Smooth muscle cell of the brain vasculature (primary cell): ENCODE data around the gene MLLT3.
A peak's percentile ranks its signal among the peaks of the same experiment; 100 is the strongest.

ENCODE experiments used
- DNase-seq: peaks from one replicate; pipeline ENCODE4 v3.0.0-alpha.2; 2012; ENCODE audit warnings: low read depth, low spot score

The MLLT3 gene

GRCh38 chr9:20382460-20383071 is 239.7 kb downstream of the MLLT3 start:
- no peak for DNase-seq

DNA sequence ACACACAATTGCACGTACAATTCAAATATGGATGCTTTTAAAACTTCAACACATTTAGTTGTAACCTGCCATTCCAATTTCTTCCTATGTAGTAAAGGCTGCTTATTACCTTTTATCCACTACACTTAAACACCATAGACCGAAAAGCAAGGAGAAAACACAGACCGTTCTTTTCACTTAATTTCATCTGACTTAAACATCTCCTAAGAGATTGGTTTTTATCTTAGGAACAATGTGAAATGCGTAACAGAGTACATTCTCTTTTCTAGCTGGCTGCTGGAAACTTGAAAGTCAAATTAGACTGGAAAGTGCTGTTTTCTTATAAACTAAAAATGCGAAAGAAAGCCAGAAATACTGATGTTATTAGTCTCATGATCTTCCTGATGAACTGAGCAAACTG is 241.8 kb downstream of the MLLT3 start:
- DNase-seq = no peak

DNA sequence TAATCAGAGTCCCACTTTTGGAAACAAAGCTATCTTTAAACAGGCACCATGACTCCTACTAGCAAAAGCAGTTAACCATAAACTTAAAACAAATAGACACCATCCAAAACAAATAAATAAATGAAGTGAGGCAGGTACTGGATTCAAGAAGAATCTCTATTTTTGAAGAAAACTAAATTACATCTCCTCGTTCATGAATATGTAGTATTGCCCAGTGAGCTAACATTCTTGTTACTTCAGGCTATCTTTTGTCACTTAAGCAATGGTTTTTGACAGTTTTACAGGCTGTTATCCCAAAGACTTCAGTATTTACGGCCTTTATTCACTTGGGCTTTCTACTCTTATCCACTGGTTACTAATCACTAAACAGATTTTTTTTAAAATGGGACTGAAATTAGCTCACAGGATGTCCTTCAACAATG is 242.5 kb downstream of the MLLT3 start:
- DNase-seq = no peak

GRCh38 chr9:20378851-20379250 is 243.4 kb downstream of the MLLT3 start:
- DNase-seq = no peak

DNA sequence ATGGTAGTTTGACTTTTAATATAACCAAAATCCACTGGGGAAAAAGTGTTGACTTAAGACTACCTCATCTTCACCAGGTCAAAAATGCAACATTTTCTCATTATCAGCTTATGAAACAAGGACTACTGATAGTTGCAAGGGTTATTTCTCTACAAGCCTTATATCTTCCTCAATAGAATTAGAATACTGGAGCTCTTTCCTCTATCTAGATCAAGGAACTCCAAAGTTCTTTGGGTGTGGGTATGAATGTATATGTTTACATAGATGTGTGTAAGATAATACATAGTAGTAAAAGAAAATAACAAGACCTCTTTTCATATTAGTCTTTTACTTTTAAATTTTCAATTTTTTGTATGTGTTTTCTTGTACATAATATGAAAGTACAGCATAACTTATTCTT is 244.5 kb downstream of the MLLT3 start:
- DNase-seq = no peak

- no peak for DNase-seq
Observed at GRCh38 chr9:20376731-20377375, 245.4 kb downstream of the MLLT3 start.

- DNase-seq = no peak
Observed at GRCh38 chr9:20376042-20376441, 246.3 kb downstream of the MLLT3 start.

DNA sequence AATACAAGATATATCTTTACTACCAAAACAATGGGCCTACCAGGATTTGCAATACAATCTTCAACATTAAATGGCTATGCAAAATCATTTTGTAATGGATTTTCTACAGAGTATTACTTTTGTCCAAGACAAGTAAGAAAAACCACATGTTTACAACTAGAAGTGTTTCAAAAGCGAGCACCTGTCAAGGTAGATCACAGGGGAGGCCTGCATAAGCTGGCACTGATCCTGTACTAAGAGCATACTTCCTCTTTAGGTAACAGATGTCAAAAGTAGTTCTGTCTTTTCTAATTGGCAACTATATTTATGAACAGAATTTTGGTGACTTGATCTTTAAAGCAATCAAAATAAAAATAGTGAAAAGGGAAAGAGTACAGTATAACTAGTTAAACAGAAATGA is 249.0 kb downstream of the MLLT3 start:
- no peak for DNase-seq

DNA sequence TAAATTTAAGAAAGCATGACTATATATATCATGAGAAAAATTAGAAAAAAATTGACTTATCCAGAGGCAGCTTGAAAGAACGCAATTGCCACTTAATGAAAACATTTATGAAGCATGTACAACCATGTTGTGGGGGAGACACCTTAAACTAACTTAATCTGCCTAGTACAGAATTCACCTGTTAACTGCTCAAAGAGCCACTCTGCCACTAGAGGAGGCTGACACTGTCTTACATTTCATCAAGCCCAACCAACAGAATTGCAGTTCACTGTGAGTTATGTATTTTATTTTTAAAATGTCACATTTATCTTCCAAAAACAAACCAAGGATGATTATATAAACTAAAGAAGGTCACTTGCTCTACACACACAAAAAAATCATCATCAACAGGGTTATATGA is 252.9 kb downstream of the MLLT3 start:
- no peak for DNase-seq

- no peak for DNase-seq
Observed at GRCh38 chr9:20367855-20368254, 254.4 kb downstream of the MLLT3 start.

GRCh38 chr9:20364959-20365358 is 257.3 kb downstream of the MLLT3 start:
- no peak for DNase-seq

- DNase-seq = no peak
Observed at GRCh38 chr9:20363233-20363632, 259.1 kb downstream of the MLLT3 start.

DNA sequence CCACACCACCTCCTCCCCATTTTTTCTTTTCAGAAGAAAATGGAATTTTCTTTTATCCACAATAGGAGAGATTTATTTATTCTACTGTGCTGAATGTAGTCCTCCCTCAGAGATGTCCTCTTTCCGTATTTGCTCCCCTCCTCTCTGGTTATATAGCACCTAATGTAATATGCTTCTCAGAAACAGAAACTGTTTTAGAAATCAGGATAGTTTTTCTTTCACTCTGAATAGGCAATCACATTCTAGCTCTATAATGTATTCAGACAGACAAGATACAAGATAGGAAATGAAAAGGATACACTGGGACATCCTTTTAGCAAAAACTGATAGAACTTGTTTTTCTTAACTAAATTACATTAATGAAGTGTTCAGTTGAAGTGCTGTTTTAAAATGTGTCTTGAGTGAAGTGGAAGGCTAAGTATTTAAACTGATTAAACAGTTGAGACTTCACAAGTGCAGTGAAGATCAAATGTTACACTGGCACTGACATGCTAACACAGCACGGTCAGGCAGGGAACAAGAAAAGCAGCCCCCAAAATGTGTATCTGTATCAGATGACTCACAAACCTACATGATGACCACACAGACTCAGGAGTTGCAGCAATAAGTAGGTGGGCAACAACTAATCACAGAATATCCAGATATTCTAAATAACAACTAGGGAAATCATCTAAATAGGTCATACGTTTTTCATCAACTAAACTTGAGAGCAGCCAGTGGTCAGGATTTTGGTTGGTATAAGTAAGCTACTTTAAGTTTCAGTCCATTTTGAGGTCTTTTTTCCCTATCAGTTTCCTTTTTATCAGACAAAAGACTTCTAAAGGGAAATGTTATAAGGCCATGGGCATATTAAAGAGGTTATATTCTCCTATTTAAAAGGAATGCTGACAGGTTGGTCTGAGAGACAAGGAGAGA is 260.4 kb downstream of the MLLT3 start:
- no peak for DNase-seq

GRCh38 chr9:20361229-20361628 is 261.1 kb downstream of the MLLT3 start:
- DNase-seq = no peak

GRCh38 chr9:20358207-20358606 is 264.1 kb downstream of the MLLT3 start:
- no peak for DNase-seq

- no peak for DNase-seq
Observed at GRCh38 chr9:20357037-20357432, 265.3 kb downstream of the MLLT3 start.

- peak; percentile 67 for DNase-seq
Observed at GRCh38 chr9:20356403-20357036, 265.8 kb downstream of the MLLT3 start.

DNA sequence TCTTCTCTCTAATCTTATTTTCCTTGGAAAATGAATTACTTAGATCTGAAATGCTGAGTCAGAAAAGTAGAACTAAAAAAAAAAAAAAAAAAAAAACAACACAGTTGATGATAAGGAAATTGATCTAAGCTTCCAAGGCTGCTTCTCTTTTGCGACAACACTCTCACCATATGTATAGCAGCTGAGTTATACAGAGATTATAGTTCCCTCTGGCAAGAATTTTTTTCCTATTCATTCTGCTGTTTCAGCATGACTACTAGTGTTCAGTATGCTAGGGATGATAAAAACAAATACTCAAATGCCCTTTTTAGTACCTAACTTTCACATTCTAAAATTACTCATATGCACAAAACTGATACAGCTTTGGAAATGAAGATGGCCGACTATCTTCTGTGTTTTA is 267.3 kb downstream of the MLLT3 start:
- no peak for DNase-seq

DNA sequence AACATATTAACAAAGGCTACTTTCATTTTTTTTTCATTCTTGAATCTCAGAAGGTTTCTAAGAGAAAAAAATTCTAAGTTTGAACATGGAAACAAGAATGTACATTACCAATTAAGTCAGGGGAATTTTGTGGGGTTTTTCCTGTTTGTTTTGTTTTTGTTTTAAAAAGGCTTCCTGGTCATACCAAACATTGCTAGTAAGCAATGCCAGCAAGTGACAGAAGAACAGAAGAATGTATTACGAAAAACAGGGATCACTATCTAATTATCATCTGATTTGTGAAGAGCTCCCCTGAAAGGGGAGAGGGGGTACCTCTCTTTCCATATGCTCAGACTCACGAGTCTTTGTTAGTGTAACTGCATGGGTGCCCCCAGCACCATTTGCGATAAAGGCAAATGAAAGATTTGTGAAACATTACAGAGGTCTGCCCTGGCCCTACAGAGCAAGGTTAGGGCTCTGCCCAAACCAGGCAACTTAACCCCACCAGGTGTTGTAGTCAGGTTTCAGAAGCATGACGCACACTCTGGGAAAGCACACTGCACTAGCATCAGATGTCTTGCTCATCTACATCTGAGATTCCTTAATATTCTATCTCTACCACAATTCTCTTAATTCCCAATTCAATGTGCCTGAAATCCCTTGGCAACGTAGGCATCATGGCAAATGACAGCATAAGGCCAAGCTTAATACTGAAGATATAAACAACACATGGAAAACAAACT is 268.2 kb downstream of the MLLT3 start:
- DNase-seq = no peak

DNA sequence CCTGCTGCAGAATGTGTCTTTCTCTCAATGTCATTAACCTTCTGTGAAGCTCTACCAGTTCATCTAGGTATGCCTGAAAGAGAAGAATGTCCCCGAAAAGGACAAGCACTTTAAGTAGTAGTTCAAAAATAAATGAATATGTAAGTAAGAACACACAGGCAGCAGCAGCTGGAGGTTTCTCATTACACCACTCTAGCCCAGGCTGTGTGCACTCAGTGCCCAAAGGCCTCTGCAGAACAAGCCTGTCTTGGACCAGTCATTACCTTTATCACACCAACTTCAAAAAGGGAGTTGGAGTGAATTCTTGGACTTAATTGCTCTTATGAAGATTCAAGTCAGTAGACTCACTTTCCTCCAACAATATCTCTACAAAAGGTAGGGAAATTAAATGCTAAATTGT is 268.8 kb downstream of the MLLT3 start:
- no peak for DNase-seq

DNA sequence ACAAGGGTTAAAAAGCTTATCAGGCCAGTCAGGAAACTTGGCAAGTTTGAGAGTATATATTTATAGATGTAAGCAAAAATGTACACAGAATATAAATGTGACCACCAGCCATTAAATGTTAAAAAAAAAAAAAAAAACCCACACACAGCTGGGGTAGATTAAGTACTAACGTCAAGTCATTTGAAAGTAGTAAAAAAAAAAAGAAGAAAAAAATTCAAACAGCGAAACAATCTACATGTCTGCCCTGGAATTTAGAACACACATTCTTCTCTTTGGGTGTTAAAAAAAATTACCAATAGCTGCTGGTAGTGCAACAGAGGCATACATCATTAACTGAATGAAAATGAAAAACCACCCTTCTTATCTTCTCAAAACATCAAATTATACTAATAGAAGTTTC is 269.7 kb downstream of the MLLT3 start:
- no peak for DNase-seq

- no peak for DNase-seq
Observed at GRCh38 chr9:20351715-20352114, 270.6 kb downstream of the MLLT3 start.
